ENCODE measurements around the gene ME1.
"Not testable (repeated sequence)": the region's sequence is repeated elsewhere in the genome, so short reads cannot be mapped to it uniquely, and the experiment has no call there.

Gene ME1

GRCh38 chr6:83368577-83368976 is 62.3 kb downstream of the ME1 start:
- H3K4me3 ChIP-seq (ENCODE audit: low read length) = no peak overlapping the region
- DNase-seq (ENCODE audit: low read depth, low spot score) = no peak

DNA sequence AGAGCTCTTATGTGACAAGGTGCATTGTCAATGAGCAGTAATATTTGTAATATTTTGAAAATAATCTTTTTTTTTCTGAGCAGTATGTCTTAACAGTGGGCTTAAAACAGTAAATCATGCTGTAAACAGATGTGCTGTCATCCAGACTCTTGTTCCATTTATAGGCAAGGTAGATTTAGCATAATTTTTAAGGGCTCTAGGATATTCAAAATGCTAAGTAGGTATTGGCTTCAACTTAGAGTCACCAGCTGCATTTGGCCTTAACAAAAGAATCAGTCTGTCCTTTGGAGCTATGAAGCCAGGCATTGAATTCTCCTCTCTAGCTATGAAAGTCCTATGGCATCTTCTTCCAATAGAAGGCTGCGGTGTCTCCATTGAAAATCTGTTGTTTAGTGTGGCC is 63.7 kb downstream of the ME1 start:
- no peak for DNase-seq (ENCODE audit: low read depth, low spot score)
- H3K4me3 ChIP-seq (ENCODE audit: low read length) = no peak overlapping the region

DNA sequence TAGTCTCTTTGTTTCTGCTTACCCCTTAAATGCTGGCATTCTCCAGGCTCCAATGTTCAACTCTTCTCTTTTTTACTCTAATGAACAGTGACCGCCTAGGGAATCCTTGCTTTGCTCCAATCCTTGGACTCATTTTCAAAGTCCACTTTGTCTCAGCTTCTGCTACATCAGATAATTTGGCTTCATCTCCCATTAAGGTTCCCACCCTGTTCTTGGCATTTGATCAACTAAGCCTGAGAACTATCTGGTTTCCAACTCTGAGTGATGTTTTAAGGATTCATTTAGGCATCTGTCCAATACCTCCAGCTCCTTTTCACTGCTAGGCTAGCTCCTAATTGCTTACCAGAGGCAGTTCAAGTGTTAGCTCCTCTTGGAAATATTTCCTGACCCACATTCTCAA is 64.9 kb downstream of the ME1 start:
- no peak for DNase-seq (ENCODE audit: low read depth, low spot score)
- H3K4me3 ChIP-seq (ENCODE audit: low read length) = no peak overlapping the region

DNA sequence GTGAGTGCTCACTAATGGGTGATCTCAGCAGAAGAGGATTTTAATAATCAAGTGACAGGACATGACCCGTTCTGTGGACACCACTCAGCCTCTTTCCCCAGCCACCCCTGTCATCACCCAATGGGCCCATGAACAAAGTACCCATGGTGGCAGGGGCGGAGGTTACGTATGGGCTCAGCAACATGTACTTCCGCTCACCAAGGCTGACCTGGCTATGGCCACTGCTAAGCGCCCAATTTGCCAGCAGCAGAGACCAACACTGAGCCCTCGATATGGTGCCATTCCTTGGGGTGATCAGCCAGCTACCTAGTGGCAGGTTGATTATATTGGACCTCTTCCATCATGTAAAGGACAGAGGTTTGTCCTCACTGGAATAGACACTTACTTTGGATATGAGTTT is 68.5 kb downstream of the ME1 start:
- DNase-seq (ENCODE audit: low read depth, low spot score); H3K4me3 ChIP-seq (ENCODE audit: low read length): not testable (repeated sequence)

- H3K4me3 ChIP-seq (ENCODE audit: low read length) = no peak overlapping the region
- DNase-seq (ENCODE audit: low read depth, low spot score) = no peak
These were observed 71.2 kb downstream of the ME1 start for GRCh38 chr6:83359638-83360037.

- H3K4me3 ChIP-seq (ENCODE audit: low read length) = no peak overlapping the region
- no peak for DNase-seq (ENCODE audit: low read depth, low spot score)
These were observed 76.1 kb downstream of the ME1 start for GRCh38 chr6:83354747-83355146.

GRCh38 chr6:83352424-83353061 is 78.3 kb downstream of the ME1 start:
- no peak overlapping the region for H3K4me3 ChIP-seq (ENCODE audit: low read length)
- no peak for DNase-seq (ENCODE audit: low read depth, low spot score)

GRCh38 chr6:83343121-83343520 is 87.7 kb downstream of the ME1 start:
- DNase-seq (ENCODE audit: low read depth, low spot score) = no peak
- H3K4me3 ChIP-seq (ENCODE audit: low read length) = no peak overlapping the region

DNA sequence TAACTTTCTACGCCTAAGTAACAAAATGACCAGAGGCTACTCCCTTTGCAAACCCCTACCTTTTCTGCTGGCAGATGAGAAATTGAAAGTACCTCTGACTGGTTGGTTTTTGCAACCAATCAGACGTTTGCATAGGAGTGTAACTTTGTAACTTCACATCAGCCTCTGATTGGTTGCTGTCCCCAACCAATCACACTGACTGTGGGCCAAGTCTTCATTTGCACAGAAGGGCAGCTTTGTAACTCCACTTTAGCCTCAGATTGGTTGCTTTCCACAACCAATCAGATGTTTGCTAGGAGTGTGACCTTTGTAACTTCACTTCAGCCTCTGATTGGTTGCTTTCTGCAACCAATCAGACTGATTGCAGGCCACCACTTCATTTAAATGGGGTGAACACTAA is 89.1 kb downstream of the ME1 start:
- DNase-seq (ENCODE audit: low read depth, low spot score) = no peak
- H3K4me3 ChIP-seq (ENCODE audit: low read length) = no peak overlapping the region

DNA sequence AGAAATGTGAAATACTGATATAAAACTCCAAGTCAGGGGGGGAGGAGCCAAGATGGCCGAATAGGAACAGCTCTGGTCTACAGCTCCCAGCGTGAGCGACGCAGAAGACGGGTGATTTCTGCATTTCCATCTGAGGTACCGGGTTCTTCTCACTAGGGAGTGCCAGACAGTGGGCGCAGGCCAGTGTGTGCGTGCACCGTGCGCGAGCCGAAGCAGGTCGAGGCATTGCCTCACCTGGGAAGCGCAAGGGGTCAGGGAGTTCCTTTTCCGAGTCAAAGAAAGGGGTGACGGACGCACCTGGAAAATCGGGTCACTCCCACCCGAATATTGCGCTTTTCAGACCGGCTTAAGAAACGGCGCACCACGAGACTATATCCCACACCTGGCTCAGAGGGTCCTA is 96.9 kb downstream of the ME1 start:
- DNase-seq (ENCODE audit: low read depth, low spot score); H3K4me3 ChIP-seq (ENCODE audit: low read length): not testable (repeated sequence)

- H3K4me3 ChIP-seq (ENCODE audit: low read length) = no peak overlapping the region
These were observed 97.4 kb downstream of the ME1 start for GRCh38 chr6:83333500-83333899.

DNA sequence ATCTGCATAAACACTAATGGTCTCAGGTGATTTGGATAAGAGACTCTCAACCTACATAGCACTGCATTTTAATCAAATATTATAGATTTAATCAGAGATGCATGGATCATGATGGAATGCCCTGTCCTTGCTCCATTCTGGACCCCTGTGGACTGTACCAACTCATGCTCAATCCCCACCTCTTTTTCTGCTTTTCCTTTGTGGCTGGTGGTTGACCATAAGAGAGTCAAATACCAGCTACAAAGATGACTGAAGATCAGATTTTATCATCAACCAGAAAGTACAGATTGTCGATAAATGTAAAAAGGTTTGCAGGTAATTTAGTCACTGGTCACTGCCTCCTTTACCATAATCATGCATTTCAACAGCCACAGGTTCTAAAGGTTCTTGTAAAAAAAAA is 116.2 kb downstream of the ME1 start:
- DNase-seq (ENCODE audit: low read depth, low spot score) = no peak
- H3K4me3 ChIP-seq (ENCODE audit: low read length) = no peak overlapping the region

More at GRCh38 chr6:83333500-83333899, 97.4 kb downstream of the ME1 start:
- DNase-seq (ENCODE audit: low read depth, low spot score) = no peak

DNA sequence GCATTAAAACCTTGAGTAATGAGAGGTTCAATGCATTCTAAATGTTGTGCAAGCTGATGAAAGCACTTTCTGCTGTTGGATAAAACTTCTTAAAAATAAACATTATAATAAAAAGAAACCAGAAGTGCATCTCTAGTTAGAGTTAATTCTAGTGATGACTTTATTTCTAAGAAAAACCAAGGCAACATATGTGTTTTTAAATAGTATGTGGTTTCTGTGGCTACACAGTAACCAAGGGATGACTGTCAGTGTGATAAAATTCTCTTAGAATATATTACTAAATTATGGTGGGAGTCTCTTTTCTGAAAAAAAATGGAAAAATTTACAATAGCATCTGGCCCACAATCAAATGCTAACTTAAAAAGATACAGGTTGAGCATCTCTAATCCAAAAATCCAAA is 117.0 kb downstream of the ME1 start:
- no peak for DNase-seq (ENCODE audit: low read depth, low spot score)
- no peak overlapping the region for H3K4me3 ChIP-seq (ENCODE audit: low read length)

DNA sequence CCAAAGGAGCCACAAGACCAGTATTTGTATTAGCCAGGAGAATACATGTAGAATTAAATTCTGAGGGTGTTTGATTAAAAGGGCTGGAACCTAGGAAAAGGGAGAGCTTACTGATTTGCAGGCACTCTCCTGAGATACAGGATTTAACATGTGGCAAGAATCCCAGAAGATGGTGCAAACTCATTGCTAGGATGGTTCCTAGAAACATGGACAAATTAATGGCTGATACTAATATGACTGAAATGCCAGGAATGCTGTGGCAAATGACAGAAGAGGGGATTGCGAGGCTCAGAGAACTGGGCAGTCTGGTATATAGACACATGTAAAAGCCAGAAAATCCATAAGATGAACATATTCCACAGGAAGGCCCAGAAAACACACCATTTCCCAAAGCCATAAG is 119.6 kb downstream of the ME1 start:
- H3K4me3 ChIP-seq (ENCODE audit: low read length) = no peak overlapping the region
- DNase-seq (ENCODE audit: low read depth, low spot score) = no peak

DNA sequence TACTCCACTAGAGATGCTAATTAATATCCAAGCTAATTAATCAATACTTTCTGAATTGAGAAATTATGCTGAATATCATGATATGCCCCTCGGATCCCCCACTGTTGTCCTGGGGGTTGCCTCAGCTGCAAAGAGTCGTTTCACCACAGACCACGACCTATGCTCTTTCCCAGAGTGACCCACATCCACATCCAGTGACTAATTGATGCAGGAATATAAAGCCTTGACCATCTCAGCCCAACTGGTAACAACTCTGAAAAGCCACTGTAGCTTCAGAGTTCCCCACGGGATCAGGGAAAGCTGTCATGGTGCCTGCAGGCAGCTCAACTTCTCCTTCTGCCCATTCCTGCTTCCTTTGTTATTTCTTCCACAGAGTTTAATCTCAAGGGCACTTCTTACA is 120.8 kb downstream of the ME1 start:
- DNase-seq (ENCODE audit: low read depth, low spot score) = no peak
- H3K4me3 ChIP-seq (ENCODE audit: low read length) = no peak overlapping the region

DNA sequence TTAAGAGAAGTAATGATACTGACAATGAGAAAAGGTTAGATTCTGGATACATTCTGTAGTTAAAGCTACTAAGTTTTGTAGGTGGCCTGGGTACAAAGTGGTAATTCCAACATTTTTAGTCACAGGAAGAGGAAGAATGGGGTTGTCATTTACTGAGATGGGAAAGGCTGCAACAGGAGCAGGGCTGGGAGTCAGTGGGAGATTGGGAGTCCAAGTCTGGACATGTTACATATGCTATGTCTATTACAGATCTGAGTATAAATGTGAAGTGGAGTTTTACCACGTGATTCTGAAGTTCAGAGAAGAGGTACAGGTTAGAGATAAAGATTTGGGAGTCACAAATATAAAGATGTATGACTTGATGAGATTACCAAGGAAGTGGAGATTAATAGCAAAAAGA is 121.5 kb downstream of the ME1 start:
- DNase-seq (ENCODE audit: low read depth, low spot score) = no peak
- no peak overlapping the region for H3K4me3 ChIP-seq (ENCODE audit: low read length)

DNA sequence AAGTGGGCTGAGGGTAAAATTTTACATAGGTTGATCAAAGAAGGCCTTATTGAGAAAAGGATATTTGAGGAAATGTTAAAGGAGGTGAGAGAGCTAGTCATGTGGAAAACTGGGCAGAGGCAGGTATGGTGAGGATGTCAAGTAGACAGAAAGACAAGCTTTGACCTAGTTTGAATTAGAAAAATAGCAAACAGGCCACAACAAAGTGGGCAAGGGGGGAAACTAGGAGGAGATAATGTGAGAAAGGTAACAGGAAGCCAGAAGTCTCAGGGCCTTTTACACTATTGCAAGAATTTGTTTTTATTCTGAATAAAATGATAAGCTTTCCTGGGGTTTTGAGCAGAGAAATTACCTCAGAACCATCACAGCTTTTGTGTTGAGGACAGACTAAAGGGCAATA is 122.0 kb downstream of the ME1 start:
- DNase-seq (ENCODE audit: low read depth, low spot score) = no peak
- no peak overlapping the region for H3K4me3 ChIP-seq (ENCODE audit: low read length)

DNA sequence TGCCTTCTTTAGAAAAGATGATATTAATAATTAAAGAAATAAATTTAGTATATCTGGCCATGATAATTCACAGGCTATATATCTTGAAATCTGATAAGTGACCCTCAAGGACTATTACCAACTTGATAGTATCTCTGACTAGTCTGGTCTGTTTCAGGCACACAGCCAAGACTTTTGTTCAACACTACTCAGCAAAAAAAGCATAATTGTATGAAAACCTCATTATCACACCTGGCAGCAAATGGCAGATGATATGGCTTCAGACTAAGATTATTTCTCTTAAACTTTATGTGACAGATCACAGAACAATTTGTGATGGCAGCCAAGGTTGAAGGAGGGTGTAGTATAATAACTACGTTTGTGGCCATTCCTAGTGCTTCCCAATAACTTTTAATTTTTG is 123.0 kb downstream of the ME1 start:
- no peak overlapping the region for H3K4me3 ChIP-seq (ENCODE audit: low read length)
- DNase-seq (ENCODE audit: low read depth, low spot score) = no peak

DNA sequence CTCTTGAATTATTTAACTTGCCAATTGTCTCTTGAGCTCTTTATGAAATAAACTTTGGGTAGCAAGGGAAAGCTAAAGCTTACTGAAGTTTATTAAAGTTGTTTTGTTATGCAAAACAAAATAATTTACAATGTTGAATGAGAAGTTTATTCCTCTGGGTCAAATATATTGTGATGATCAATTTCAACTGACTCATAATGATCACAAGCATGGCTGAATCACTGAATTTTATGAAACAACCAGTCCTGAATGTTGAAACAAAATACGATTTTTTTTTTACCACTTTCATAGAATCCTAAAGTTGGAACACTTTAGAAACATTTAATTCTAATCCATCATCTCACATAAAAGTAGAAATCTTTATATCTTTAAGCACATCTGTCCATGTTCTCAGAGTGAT is 127.4 kb downstream of the ME1 start:
- no peak overlapping the region for H3K4me3 ChIP-seq (ENCODE audit: low read length)
- DNase-seq (ENCODE audit: low read depth, low spot score) = no peak

DNA sequence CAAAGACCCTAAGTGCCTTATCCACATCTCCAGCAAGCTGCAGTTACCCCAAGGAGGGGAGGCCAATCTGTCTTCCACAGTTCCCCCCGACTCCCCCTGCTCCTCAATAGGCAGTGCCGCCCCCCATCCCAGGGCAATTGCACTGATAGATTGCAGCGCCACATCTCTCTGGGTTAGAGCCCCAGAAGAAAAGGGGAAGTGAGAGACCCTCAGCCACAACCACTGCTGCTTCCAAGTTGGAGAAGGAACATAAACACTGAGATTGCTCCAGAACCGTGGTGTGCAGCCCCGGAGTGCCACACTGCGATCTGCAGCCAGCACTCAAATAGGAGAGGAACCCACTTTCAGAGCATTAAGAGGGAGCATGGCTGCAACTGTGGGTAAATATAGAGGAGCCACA is 136.2 kb downstream of the ME1 start:
- DNase-seq (ENCODE audit: low read depth, low spot score) = no peak
- H3K4me3 ChIP-seq (ENCODE audit: low read length) = no peak overlapping the region

GRCh38 chr6:83292900-83293843 is 137.7 kb downstream of the ME1 start:
- DNase-seq (ENCODE audit: low read depth, low spot score) = no peak

More at GRCh38 chr6:83292900-83293843, 137.7 kb downstream of the ME1 start:
- no peak overlapping the region for H3K4me3 ChIP-seq (ENCODE audit: low read length)

Measured in Jurkat, Clone E6-1 (cell line).